Neural cell (in vitro differentiated cells): Measurements from ENCODE around the gene DNAJB12. TPM values are rescaled to one million over a fixed set of nuclear protein-coding genes. Genes with fewer than 3 reads are reported as not detected.

Source experiments
- H2AFZ ChIP-seq: fragments of 200-600, 300-800 bp; sonication (generic), shearing (Covaris generic); 2 replicates; pipeline ENCODE4 v1.6.0; 2014; ENCODE audit warnings: low read depth, mild to moderate bottlenecking, antibody characterized with exemption, low read length, moderate library complexity
- H3F3A ChIP-seq: fragments of 200-600 bp; shearing (Covaris generic); 2 replicates; pipeline ENCODE4 v1.6.1; 2016; ENCODE audit warnings: mild to moderate bottlenecking, moderate library complexity, mixed read lengths, antibody characterized with exemption, low read length; ENCODE audit not compliant: insufficient read depth, poor library complexity, severe bottlenecking
- H3K27ac ChIP-seq: fragments of 200-600, 300-800 bp; sonication (generic), shearing (Covaris generic); 2 replicates; pipeline ENCODE4 v1.5.1; 2014; ENCODE audit warnings: mild to moderate bottlenecking, low read length, moderate library complexity
- H3K27me3 ChIP-seq: fragments of 300-800, 200-600 bp; sonication (generic), shearing (Covaris generic); 2 replicates; pipeline ENCODE4 v1.6.0; 2014; ENCODE audit warnings: mild to moderate bottlenecking, low read depth, low read length, moderate library complexity; ENCODE audit not compliant: insufficient read depth
- H3K36me3 ChIP-seq: fragments of 300-800, 200-600 bp; sonication (generic), shearing (Covaris generic); 2 replicates; pipeline ENCODE4 v1.5.1; 2014; ENCODE audit warnings: mild to moderate bottlenecking, antibody characterized with exemption, low read length, moderate library complexity; ENCODE audit not compliant: insufficient read depth
- H3K4me2 ChIP-seq: fragments of 300-800, 200-600 bp; sonication (generic), shearing (Covaris generic); 2 replicates; pipeline ENCODE4 v1.6.0; 2014; ENCODE audit warnings: mild to moderate bottlenecking, low read length
- H3K4me3 ChIP-seq: fragments of 300-800, 200-600 bp; sonication (generic), shearing (Covaris generic); 2 replicates; pipeline ENCODE4 v1.5.1; 2014; ENCODE audit warnings: mild to moderate bottlenecking, low read length, moderate library complexity
- H3K79me2 ChIP-seq: fragments of 200-600 bp; shearing (Covaris generic); replicated peaks from 2 replicates; pipeline ENCODE4 v1.6.0; 2014; ENCODE audit warnings: mild to moderate bottlenecking, low read length, moderate library complexity; ENCODE audit not compliant: insufficient read depth
- H3K9ac ChIP-seq: fragments of 300-800, 200-600 bp; sonication (generic), shearing (Covaris generic); 2 replicates; pipeline ENCODE4 v1.6.1; 2016; ENCODE audit warnings: mild to moderate bottlenecking, low read length, mixed read lengths
- H3K9me2 ChIP-seq: fragments of 200-600 bp; shearing (Covaris generic); 2 replicates; pipeline ENCODE4 v1.6.1; 2016; ENCODE audit warnings: mild to moderate bottlenecking, low read length, mixed read lengths; ENCODE audit not compliant: insufficient read depth
- H3K9me3 ChIP-seq: fragments of 200-600, 300-800 bp; sonication (generic), shearing (Covaris generic); 2 replicates; pipeline ENCODE4 v1.6.1; 2016; ENCODE audit warnings: mild to moderate bottlenecking, mixed run types, low read length, moderate library complexity, mixed read lengths
- H4K20me1 ChIP-seq: fragments of 200-600 bp; shearing (Covaris generic); 2 replicates; pipeline ENCODE4 v1.6.1; 2016; ENCODE audit warnings: mild to moderate bottlenecking, mixed run types; ENCODE audit not compliant: insufficient read depth
- CTCF ChIP-seq: fragments of 450-650 bp; IDR thresholded peaks from 2 replicates; pipeline ENCODE4 v1.5.1; 2014; ENCODE audit warnings: antibody characterized with exemption, mild to moderate bottlenecking, moderate library complexity; ENCODE audit not compliant: poor library complexity, severe bottlenecking
- EP300 ChIP-seq: fragments of 450-650 bp; conservative IDR thresholded peaks from 2 replicates; pipeline ENCODE4 v1.6.1; 2014; ENCODE audit warnings: antibody characterized with exemption, mild to moderate bottlenecking, moderate library complexity; ENCODE audit not compliant: poor library complexity, severe bottlenecking
- EZH2 ChIP-seq: fragments of 200-600, 300-800 bp; shearing (Covaris generic), sonication (generic); IDR thresholded peaks from 2 replicates; pipeline ENCODE4 v1.6.1; 2014; ENCODE audit warnings: antibody characterized with exemption, low read length, borderline replicate concordance, mild to moderate bottlenecking; ENCODE audit not compliant: insufficient read depth, poor library complexity, severe bottlenecking
- MXI1 ChIP-seq: fragments of 450-650 bp; conservative IDR thresholded peaks from 2 replicates; pipeline ENCODE4 v1.6.1; 2014; ENCODE audit warnings: antibody characterized with exemption, mild to moderate bottlenecking; ENCODE audit not compliant: poor library complexity, severe bottlenecking
- POLR2AphosphoS5 ChIP-seq: IDR thresholded peaks from 2 replicates; pipeline ENCODE4 v1.6.1; 2012
- RAD21 ChIP-seq: fragments of 450-650 bp; conservative IDR thresholded peaks from 2 replicates; pipeline ENCODE4 v1.6.1; 2014; ENCODE audit warnings: antibody characterized with exemption, mild to moderate bottlenecking, moderate library complexity
- REST ChIP-seq: IDR thresholded peaks from 2 replicates; pipeline ENCODE4 v1.6.1; 2012; ENCODE audit warnings: borderline replicate concordance
- SMC3 ChIP-seq: fragments of 450-650 bp; conservative IDR thresholded peaks from 2 replicates; pipeline ENCODE4 v1.6.1; 2014; ENCODE audit warnings: antibody characterized with exemption, mild to moderate bottlenecking, moderate library complexity; ENCODE audit not compliant: poor library complexity
- TAF1 ChIP-seq: IDR thresholded peaks from 2 replicates; pipeline ENCODE4 v1.6.1; 2012; ENCODE audit warnings: low read depth
- polyA plus RNA-seq: library from polyadenylated mRNA; depleted of rRNA; stranded (reverse); fragments of >200 nt; gene quantifications from 2 replicates; pipeline ENCODE4 v1.2.3, GENCODE V29; 2014

DNAJB12 gene
- polyA plus RNA-seq, 1 donor from 2014 or later: 24.5 TPM

- Histone ChIP-seq H3K79me2 (no peaks in the 10 kb centered on the region), H3K9ac (no peak overlapping the region), H3K9me2 (no peaks in the 10 kb centered on the region), H3K4me2 (no peak overlapping the region), H3K27ac (no peak overlapping the region), H3K36me3 (no peaks in the 10 kb centered on the region), H3K9me3 (no peaks in the 10 kb centered on the region), H3F3A (no peaks in the 10 kb centered on the region), H3K27me3 (no peaks in the 10 kb centered on the region), H2AFZ (no peak overlapping the region), H4K20me1 (no peaks in the 10 kb centered on the region), H3K4me3 (no peak overlapping the region)
- TF ChIP-seq RAD21 (no peak), TAF1 (no peak), EP300 (no peak), MXI1 (no peak), EZH2 (no peak), CTCF (no peak), SMC3 (no peak), REST (no peak), POLR2AphosphoS5 (no peak)
Measured at GRCh38 chr10:72310241-72310633, 44.5 kb downstream of the DNAJB12 start.

GRCh38 chr10:72309290-72310240, 45.2 kb downstream of the DNAJB12 start:
- H3K4me3 ChIP-seq: no peak overlapping the region

More at GRCh38 chr10:72309290-72310240, 45.2 kb downstream of the DNAJB12 start:
- Histone ChIP-seq H3K9me3 (no peaks in the 10 kb centered on the region), H3K36me3 (no peaks in the 10 kb centered on the region), H3K9ac (no peak overlapping the region), H3K9me2 (no peaks in the 10 kb centered on the region), H3F3A (no peaks in the 10 kb centered on the region), H2AFZ (no peak overlapping the region), H4K20me1 (no peaks in the 10 kb centered on the region), H3K27ac (no peak overlapping the region), H3K79me2 (no peaks in the 10 kb centered on the region), H3K4me2 (no peak overlapping the region), H3K27me3 (no peaks in the 10 kb centered on the region)
- TF ChIP-seq EZH2 (no peak), SMC3 (no peak), RAD21 (no peak), EP300 (no peak), MXI1 (no peak), REST (no peak), TAF1 (no peak), CTCF (no peak), POLR2AphosphoS5 (no peak)
